Lower lobe of right lung (tissue), 2 donors: ENCODE data around the gene TMEM141. TPM values are rescaled to one million over a fixed set of nuclear protein-coding genes. Genes with fewer than 3 reads are reported as not detected.
"Not testable (repeated sequence)": the region's sequence is repeated elsewhere in the genome, so short reads cannot be mapped to it uniquely, and the experiment has no call there.

ENCODE experiments used
- ATAC-seq, 2 donors: fragments of 200-7000 bp; cut with Tn5 transposase; one replicate each; pipeline ENCODE4 v1.9.1; 2020 to 2022; ENCODE audit warnings: mild to moderate bottlenecking in 2 of 2, moderate library complexity in 2 of 2
- DNase-seq: peaks from one replicate; pipeline ENCODE4 v3.0.0-alpha.2; 2020
- H3K27ac ChIP-seq: fragments of 200-600 bp; one replicate; pipeline ENCODE4 v1.8.0; 2022
- H3K27me3 ChIP-seq: fragments of 200-600 bp; one replicate; pipeline ENCODE4 v1.8.0; 2022; ENCODE audit warnings: low read depth
- H3K36me3 ChIP-seq: fragments of 200-600 bp; one replicate; pipeline ENCODE4 v1.8.0; 2022; ENCODE audit warnings: mild to moderate bottlenecking
- H3K4me1 ChIP-seq: fragments of 200-600 bp; one replicate; pipeline ENCODE4 v1.8.0; 2022
- H3K4me3 ChIP-seq: fragments of 200-600 bp; one replicate; pipeline ENCODE4 v1.8.0; 2022; ENCODE audit warnings: mild to moderate bottlenecking
- H3K9me3 ChIP-seq: fragments of 200-600 bp; one replicate; pipeline ENCODE4 v1.8.0; 2022
- intact Hi-C: fragments of 100-400 bp; cut with DNase I; formaldehyde crosslinking; loops from one replicate; pipeline ENCODE4 v1.11.0; 2022
- total RNA-seq: library from RNA; stranded (reverse); fragmentation: NEBNext Ultra II Directional; extraction: Animal tissue kit (Norgen Biotek cat#: 25700); gene quantifications from one replicate; pipeline ENCODE4 v1.2.1, GENCODE V29; 2021
- TF ChIP-seq, protein P1 (sequence below): fragments of 200-600 bp; IDR thresholded peaks from one replicate; pipeline ENCODE4 v1.8.0; 2022; ENCODE audit warnings: antibody characterized with exemption, mild to moderate bottlenecking
- donor health status: DM: no; HTN: yes; CAD: no; lungs with severe emphysema.

Gene TMEM141
- total RNA-seq, 1 donor from 2014 or later = 57.2 TPM

DNA sequence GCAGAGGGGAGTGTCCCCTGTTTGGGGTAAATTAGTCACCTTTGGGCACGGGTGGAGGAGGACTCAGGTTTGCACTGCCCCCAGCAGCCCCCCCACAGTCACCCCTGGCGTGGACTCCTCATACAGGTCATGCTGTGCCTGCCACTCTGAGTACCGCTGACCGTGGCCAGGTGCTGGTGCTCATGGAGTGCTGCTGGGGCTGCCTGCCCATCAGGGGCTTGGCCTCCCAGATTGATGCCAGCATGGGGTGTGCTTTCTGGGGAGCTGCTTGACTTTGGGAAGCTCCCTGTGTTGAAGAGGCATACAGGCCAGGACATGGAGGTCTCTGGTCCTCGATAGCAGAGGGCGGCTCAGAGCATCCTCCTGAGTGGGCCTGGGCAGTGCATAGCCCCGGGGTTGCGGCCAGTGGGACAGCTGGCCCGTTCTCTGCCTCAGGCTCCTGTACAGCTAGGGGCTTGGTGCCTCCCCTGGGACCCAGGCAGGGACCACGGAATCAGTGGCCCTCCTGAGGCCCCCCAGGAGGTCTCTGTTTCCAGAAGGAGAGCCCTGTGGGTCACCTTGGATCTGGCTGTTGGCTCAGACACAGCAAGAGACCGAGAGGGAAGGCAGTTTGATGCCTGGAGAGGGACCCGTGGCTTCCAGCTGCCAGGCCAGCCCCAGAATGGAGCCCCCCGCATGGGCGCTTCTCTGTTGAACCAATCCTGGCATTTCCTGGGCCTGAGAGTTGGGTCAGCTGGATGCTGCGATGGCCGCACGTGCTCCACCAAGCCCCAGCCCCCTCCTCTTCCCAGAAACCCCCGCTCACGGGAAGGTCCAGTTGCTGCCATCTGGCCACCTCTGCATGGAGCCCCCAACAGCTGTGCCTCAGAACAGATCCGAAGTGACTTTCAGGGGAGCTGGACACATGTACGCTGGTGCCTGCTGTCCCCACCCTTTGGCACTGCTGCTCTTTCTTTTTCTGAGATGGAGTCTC is 45.1 kb downstream of the TMEM141 start:
- no peak overlapping the region for H3K27ac ChIP-seq
- no peak for ATAC-seq
- H3K4me3 ChIP-seq = no peak overlapping the region
- intact Hi-C loops = no loop called here
- H3K9me3 ChIP-seq = no peaks in the 10 kb centered on the region
- peaks cover 3% of the 10 kb centered on the region for H3K4me1 ChIP-seq
- H3K36me3 ChIP-seq = peaks cover 59% of the 10 kb centered on the region
- no peaks in the 10 kb centered on the region for H3K27me3 ChIP-seq
- no peak for DNase-seq
- TF ChIP-seq, protein P1, sequence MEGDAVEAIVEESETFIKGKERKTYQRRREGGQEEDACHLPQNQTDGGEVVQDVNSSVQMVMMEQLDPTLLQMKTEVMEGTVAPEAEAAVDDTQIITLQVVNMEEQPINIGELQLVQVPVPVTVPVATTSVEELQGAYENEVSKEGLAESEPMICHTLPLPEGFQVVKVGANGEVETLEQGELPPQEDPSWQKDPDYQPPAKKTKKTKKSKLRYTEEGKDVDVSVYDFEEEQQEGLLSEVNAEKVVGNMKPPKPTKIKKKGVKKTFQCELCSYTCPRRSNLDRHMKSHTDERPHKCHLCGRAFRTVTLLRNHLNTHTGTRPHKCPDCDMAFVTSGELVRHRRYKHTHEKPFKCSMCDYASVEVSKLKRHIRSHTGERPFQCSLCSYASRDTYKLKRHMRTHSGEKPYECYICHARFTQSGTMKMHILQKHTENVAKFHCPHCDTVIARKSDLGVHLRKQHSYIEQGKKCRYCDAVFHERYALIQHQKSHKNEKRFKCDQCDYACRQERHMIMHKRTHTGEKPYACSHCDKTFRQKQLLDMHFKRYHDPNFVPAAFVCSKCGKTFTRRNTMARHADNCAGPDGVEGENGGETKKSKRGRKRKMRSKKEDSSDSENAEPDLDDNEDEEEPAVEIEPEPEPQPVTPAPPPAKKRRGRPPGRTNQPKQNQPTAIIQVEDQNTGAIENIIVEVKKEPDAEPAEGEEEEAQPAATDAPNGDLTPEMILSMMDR = no peak

- Histone ChIP-seq H3K9me3 (no peaks in the 10 kb centered on the region), H3K4me1 (peaks cover 14% of the 10 kb centered on the region), H3K36me3 (peaks cover 48% of the 10 kb centered on the region), H3K4me3 (no peak overlapping the region), H3K27me3 (no peaks in the 10 kb centered on the region), H3K27ac (no peak overlapping the region)
- ATAC-seq (no peak), DNase-seq (no peak)
- TF ChIP-seq, protein P1 = no peak
- intact Hi-C loops = no loop called here
Measured at GRCh38 chr9:136837146-136837855, 46.2 kb downstream of the TMEM141 start.

DNA sequence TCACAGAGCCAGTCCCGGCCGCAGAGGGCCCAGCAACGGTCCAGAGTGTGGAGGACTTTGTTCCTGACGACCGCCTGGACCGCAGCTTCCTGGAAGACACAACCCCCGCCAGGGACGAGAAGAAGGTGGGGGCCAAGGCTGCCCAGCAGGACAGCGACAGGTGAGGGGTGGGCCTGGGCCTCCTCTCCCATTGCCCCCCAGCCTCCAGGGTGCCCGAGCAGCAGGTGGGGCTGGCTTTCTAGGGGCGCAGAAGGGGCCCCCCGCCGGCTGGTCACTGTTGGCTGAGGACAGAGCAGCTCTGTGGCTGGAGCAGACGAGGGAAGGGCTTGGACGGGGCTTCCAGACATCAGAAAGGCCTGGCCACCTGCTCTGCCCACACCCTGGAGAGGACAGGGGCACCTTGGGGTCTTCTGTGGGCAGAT is 46.7 kb downstream of the TMEM141 start:
- H3K27ac ChIP-seq, ATAC-seq, intact Hi-C loops, H3K27me3 ChIP-seq, H3K9me3 ChIP-seq, DNase-seq, H3K4me3 ChIP-seq: not testable (repeated sequence)
- H3K36me3 ChIP-seq = peaks cover 43% of the 10 kb centered on the region
- H3K4me1 ChIP-seq = peaks cover 19% of the 10 kb centered on the region

DNA sequence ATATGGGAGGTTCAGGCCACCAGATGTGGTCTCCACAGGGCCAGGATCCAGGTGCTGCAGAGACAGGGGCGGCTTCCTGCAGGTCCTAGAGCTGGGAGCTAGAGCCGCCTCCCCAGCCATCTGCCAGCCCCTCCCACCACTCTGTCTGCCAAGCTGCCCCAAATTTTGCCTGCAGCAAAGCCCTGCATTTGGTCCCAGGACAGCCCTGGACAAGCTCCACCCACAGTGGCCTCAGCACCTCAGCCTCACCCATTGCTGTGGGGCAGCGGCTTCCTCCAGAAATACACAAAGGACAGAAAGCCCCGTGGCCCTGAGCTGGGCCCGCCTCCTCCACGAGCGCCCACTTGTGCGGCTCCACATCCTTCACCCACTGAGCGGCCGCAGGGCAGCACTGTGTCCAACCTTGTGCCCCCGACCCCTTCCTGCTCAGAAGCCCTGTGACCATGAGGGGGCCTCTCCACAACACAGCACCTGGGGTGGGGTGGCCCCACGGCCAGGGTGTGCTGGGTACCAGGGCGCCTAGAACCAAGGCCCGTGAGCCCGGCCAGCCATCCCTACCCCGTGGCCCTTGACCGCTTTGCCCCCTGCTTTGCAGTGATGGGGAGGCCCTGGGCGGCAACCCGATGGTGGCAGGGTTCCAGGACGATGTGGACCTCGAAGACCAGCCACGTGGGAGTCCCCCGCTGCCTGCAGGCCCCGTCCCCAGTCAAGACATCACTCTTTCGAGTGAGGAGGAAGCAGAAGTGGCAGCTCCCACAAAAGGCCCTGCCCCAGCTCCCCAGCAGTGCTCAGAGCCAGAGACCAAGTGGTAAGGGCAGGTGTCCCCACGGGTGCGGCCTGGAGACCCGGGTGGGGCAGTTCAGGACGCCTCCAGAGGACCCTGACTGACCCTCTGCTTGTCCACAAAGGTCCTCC is 47.4 kb downstream of the TMEM141 start:
- intact Hi-C loops = no loop called here
- Histone ChIP-seq H3K27me3 (peaks cover 7% of the 10 kb centered on the region), H3K4me1 (peaks cover 26% of the 10 kb centered on the region), H3K36me3 (peaks cover 43% of the 10 kb centered on the region), H3K4me3 (no peak overlapping the region), H3K27ac (no peak overlapping the region), H3K9me3 (no peaks in the 10 kb centered on the region)
- TF ChIP-seq, protein P1 = no peak
- ATAC-seq (no peak), DNase-seq (no peak)

GRCh38 chr9:136839229-136840139 is 48.3 kb downstream of the TMEM141 start:
- no peak for ATAC-seq
- TF ChIP-seq, protein P1 = no peak
- no peak for DNase-seq
- Histone ChIP-seq H3K27ac (no peak overlapping the region), H3K4me3 (no peak overlapping the region), H3K9me3 (no peaks in the 10 kb centered on the region), H3K27me3 (peaks cover 15% of the 10 kb centered on the region), H3K36me3 (peaks cover 43% of the 10 kb centered on the region), H3K4me1 (peaks cover 34% of the 10 kb centered on the region)
- intact Hi-C loops = no loop called here
